Muscle layer of colon (tissue), 2 donors: ENCODE measurements around the gene IDNK.
"Not testable (repeated sequence)": the region's sequence is repeated elsewhere in the genome, so short reads cannot be mapped to it uniquely, and the experiment has no call there.

Source experiments
- H3K27ac ChIP-seq: one replicate; pipeline ENCODE4 v1.7.0; 2013; ENCODE audit warnings: low read depth, mild to moderate bottlenecking, low read length, moderate library complexity
- H3K27me3 ChIP-seq, 2 donors: one replicate each; pipeline ENCODE4 v1.7.0; 2013; ENCODE audit warnings: low read length in 2 of 2, mild to moderate bottlenecking in 2 of 2; ENCODE audit not compliant: insufficient read depth in 2 of 2, control insufficient read depth in 1 of 2
- H3K36me3 ChIP-seq: one replicate; pipeline ENCODE4 v1.7.0; 2013; ENCODE audit warnings: mild to moderate bottlenecking, low read length; ENCODE audit not compliant: insufficient read depth
- H3K4me1 ChIP-seq: one replicate; pipeline ENCODE4 v1.7.0; 2013; ENCODE audit warnings: mild to moderate bottlenecking, low read length; ENCODE audit not compliant: insufficient read depth
- H3K4me3 ChIP-seq, 2 donors: one replicate each; pipeline ENCODE4 v1.7.0; 2013; ENCODE audit warnings: low read length in 2 of 2, low read depth in 1 of 2, mild to moderate bottlenecking in 1 of 2, moderate library complexity in 1 of 2
- H3K9ac ChIP-seq: one replicate; pipeline ENCODE4 v1.7.0; 2013; ENCODE audit warnings: low read length
- H3K9me3 ChIP-seq: one replicate; pipeline ENCODE4 v1.7.0; 2013; ENCODE audit warnings: mild to moderate bottlenecking, low read length
- donor health status: abdominal sarcoma.
- donor health status: Adenocarcinoma of cecum.

IDNK gene

DNA sequence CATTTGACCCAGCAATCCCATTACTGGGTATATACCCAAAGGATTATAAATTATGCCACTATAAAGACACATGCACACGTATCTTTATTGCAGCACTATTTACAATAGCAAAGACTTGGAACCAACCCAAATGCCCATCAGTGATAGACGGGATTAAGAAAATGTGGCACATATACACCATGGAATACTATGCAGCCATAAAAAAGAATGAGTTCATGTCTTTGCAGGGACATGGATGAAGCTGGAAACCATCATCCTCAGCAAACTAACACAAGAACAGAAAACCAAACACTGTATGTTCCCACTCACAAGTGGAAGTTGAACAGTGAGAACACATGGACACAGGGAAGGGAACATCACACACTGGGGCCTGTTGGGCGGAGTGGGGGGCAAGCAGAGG, 9.6 kb upstream of the IDNK start:
- not testable (repeated sequence) for H3K4me1 ChIP-seq, H3K4me3 ChIP-seq, H3K9me3 ChIP-seq, H3K27me3 ChIP-seq, H3K36me3 ChIP-seq, H3K9ac ChIP-seq, H3K27ac ChIP-seq

DNA sequence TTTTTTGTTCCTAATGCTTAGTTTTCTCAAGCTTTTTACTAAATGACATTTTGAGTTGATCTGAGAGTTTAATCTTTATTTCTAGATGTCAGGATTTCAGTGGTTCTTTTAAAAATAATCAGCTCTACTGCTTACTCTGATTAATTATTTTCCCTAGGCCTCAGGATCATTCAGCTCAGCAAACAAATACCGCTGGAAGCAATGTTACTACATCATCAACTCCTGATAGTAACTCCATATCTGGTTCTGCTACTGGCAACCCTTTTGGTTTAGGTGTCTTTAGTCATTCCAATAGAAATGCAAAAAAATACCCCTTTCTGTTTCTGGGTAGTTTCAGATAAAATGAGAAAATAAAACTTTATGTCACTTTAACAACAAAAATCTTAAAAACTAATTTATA, 5.6 kb upstream of the IDNK start:
- Histone ChIP-seq H3K4me1 (no peaks in the 10 kb centered on the region), H3K4me3 (no peak overlapping the region)

DNA sequence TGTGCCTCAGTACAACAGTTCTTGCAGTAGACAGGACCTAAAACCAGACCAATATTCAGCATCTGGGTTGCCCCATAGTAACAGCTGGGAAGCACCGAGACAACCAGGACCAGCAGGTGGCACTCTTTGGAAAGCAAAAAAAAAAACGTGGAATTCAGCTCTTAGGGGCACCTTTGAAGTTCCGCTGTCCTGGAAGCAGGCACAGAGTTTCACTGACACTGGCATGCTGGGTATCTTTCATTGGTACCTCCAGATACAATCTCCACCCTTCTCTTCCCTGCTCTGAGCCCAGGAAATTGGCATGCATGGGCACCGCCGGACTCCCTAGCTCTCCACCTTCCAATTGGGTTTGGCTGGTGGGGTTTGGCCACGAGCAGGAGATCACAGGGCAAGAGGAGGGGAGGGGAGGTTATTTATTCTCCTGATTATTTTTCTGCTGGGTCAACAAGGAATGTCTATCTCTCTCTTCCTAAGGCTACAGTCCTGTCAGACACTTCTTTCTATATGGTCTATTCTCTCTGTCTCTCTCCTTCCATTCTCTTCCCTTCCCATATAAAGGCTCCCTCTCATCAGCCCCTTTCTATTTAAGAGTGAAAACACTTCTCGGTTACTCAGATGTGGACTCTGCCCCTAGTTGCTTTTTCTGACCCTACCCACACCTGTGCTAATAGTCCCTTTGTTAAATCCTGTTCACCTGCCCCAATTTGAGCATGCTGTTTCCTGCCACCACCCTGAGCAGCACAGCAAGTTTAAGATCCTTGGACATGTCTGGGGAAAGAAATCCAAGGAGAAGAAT, 1.9 kb upstream of the IDNK start:
- Histone ChIP-seq H3K27ac (no peak overlapping the region), H3K4me3 (no peak overlapping the region), H3K9me3 (no peaks in the 10 kb centered on the region), H3K36me3 (no peaks in the 10 kb centered on the region), H3K4me1 (peaks cover 8% of the 10 kb centered on the region), H3K9ac (no peak overlapping the region), H3K27me3 (no peaks in the 10 kb centered on the region)

More for the DNA sequence above, 5.6 kb upstream of the IDNK start:
- H3K9ac ChIP-seq, result no peak overlapping the region
- H3K27me3 ChIP-seq, result no peaks in the 10 kb centered on the region
- no peaks in the 10 kb centered on the region for H3K9me3 ChIP-seq
- H3K27ac ChIP-seq, result no peak overlapping the region
- H3K36me3 ChIP-seq, result no peaks in the 10 kb centered on the region

DNA sequence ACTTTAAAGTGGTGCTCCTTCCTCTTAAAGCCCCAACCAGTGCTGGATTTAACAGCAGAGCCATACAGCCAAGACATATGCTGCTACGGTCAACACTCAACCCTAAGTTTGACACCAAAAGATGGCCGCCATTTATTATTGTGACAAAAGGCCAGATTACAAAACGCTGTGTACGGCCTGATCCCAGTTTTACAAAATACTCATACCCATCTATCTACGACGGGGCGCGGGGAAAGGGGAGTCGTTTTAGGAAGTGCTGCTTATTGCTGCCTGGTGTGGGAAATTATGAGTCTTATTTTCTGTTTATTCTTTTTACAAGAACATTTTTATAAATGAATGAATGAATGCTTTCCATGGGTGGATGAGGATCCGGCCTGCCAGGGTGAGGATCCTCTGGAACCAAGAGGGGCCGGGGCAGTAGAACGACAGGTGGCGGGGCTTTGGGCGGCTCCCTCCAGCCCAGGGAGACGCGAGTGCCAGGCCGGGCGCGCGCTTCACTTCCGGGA, 457 bp upstream of the IDNK start:
- H3K9ac ChIP-seq, result peak overlapping the region; percentile 13
- no peaks in the 10 kb centered on the region for H3K27me3 ChIP-seq
- peak overlapping the region; percentile 50 to 63 for H3K4me3 ChIP-seq
- no peaks in the 10 kb centered on the region for H3K9me3 ChIP-seq
- H3K27ac ChIP-seq, result peak overlapping the region; percentile 76
- no peaks in the 10 kb centered on the region for H3K36me3 ChIP-seq
- peaks cover 8% of the 10 kb centered on the region for H3K4me1 ChIP-seq

- H3K9ac ChIP-seq, result peak overlapping the region; percentile 60
- peak overlapping the region; percentile 50 to 63 for H3K4me3 ChIP-seq
- no peaks in the 10 kb centered on the region for H3K36me3 ChIP-seq
- peaks cover 8% of the 10 kb centered on the region for H3K4me1 ChIP-seq
- H3K27me3 ChIP-seq, result no peaks in the 10 kb centered on the region
- no peaks in the 10 kb centered on the region for H3K9me3 ChIP-seq
- peak overlapping the region; percentile 76 for H3K27ac ChIP-seq
Measured at GRCh38 chr9:83623679-83624076, 735 bp downstream of the IDNK start.

- H3K27me3 ChIP-seq, result no peaks in the 10 kb centered on the region
- H3K36me3 ChIP-seq, result no peaks in the 10 kb centered on the region
- no peak overlapping the region for H3K27ac ChIP-seq
- H3K4me1 ChIP-seq, result peaks cover 8% of the 10 kb centered on the region
- no peak overlapping the region for H3K9ac ChIP-seq
- H3K9me3 ChIP-seq, result no peaks in the 10 kb centered on the region
- no peak overlapping the region for H3K4me3 ChIP-seq
Measured at GRCh38 chr9:83625178-83625577, 2.2 kb downstream of the IDNK start.

DNA sequence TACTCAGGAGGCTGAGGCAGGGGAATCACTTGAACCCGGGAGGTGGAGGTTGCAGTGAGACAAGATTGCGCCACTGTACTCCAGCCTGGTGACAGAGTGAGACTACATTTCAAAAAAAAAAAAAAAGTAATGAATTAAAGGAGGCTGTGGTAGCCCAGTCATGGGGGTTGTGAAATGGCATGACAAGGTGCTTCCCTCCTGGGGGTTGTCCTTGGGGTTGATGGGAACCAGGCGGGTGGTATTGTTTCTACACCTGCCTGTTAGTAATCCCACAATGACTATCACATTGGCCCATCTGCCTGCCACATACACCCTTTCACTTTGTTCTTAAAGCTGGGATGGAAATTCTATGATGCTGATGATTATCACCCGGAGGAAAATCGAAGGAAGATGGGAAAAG, 5.6 kb downstream of the IDNK start:
- H3K4me1 ChIP-seq, result peaks cover 7% of the 10 kb centered on the region
- H3K4me3 ChIP-seq, result no peak overlapping the region
- no peak overlapping the region for H3K9ac ChIP-seq
- H3K36me3 ChIP-seq, result no peaks in the 10 kb centered on the region
- no peaks in the 10 kb centered on the region for H3K9me3 ChIP-seq
- no peak overlapping the region for H3K27ac ChIP-seq
- H3K27me3 ChIP-seq, result no peaks in the 10 kb centered on the region

GRCh38 chr9:83629433-83630104, 6.6 kb downstream of the IDNK start:
- Histone ChIP-seq H3K36me3 (no peaks in the 10 kb centered on the region), H3K9ac (no peak overlapping the region), H3K4me1 (no peaks in the 10 kb centered on the region), H3K9me3 (no peaks in the 10 kb centered on the region), H3K4me3 (no peak overlapping the region), H3K27me3 (no peaks in the 10 kb centered on the region), H3K27ac (no peak overlapping the region)

GRCh38 chr9:83630938-83631457, 8.1 kb downstream of the IDNK start:
- Histone ChIP-seq H3K27me3 (no peaks in the 10 kb centered on the region), H3K4me3 (no peak overlapping the region), H3K27ac (no peak overlapping the region), H3K36me3 (no peaks in the 10 kb centered on the region), H3K9me3 (no peaks in the 10 kb centered on the region), H3K9ac (no peak overlapping the region), H3K4me1 (no peaks in the 10 kb centered on the region)

DNA sequence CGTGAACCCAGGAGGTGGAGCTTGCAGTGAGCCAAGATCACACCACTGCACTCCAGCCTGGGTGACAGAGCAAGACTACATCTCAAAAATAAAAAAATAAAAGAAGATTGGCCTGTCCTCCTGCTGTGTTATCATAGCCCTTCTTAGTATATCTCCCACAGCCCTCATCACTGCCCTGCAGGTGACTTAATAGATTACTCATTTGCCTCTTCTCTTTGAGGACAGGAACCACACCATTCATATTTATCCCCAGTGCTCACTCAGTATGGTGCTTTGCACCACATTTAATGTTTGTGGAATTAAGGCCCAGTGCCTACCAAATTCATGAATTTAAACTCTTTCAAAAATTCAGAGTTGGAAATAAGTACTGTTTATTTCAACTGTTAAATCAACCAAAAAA, 10.3 kb downstream of the IDNK start:
- H3K4me3 ChIP-seq, result no peak overlapping the region
- no peaks in the 10 kb centered on the region for H3K9me3 ChIP-seq
- no peaks in the 10 kb centered on the region for H3K36me3 ChIP-seq
- no peaks in the 10 kb centered on the region for H3K4me1 ChIP-seq
- H3K27ac ChIP-seq, result no peak overlapping the region
- H3K27me3 ChIP-seq, result no peaks in the 10 kb centered on the region
- H3K9ac ChIP-seq, result no peak overlapping the region

DNA sequence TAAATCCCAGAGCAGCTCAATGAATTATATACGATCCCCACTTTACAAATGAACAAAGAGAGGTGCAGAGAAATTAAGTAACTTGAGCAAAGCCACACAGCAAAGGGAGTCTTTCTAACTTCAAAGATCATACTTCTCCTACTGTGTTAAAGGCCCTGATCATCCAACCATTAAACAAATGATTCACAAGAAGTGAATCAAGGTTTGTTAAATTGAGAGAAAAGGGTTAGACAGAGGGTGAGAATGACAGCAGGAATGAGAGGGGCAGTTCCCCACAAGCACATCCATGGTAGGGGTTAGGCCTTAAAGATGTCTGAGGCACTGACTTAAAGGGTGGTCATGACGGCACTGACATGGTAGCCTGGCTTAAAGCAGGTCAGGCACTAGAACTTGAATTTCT, 10.7 kb downstream of the IDNK start:
- no peak overlapping the region for H3K9ac ChIP-seq
- no peak overlapping the region for H3K27ac ChIP-seq
- no peaks in the 10 kb centered on the region for H3K4me1 ChIP-seq
- no peaks in the 10 kb centered on the region for H3K27me3 ChIP-seq
- no peaks in the 10 kb centered on the region for H3K9me3 ChIP-seq
- H3K4me3 ChIP-seq, result no peak overlapping the region
- no peaks in the 10 kb centered on the region for H3K36me3 ChIP-seq
